ENCODE results near the gene CTAG1B. TPM values are rescaled to one million over a fixed set of nuclear protein-coding genes. Genes with fewer than 3 reads are reported as not detected.

CTAG1B gene
- polyA plus RNA-seq, 1 experiment, result not detected

DNA sequence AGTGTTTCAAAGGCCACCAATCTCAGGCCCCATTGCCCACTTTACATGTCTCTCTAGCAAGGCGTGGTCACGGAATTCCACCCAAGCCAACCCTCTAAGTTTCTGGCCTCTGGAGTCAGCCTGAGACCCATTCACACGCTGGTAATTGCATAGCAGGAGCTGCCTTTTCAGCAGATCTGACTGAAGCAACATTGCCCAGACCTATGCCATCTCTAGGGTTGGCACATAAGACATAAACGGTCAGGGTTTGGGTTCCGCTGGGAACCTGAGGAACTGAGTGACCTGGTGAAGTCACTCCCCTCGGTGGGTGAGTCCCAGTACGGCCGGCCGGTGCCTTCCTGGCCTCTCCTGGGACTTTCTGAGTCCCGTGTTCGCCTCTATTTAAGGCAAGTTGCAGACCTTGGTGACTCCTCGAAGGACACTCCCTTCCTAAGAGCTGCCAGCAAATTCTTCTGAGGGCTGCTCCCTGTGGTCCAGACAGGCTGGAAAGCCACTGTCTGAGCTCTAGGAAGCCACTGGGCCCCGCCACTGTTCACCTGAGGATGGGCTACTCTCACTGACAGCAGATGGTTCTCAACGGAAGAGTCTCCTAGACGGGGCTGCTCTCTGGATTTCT is 18.2 kb downstream of the CTAG1B start:
- POLR2A ChIA-PET, result no interaction called here
- no peak overlapping the region for H3K4me3 ChIP-seq (ENCODE audit: low read depth, low read length)
- no peak for TF ChIP-seq CTCF (IDR thresholded peaks at IDR 0.05; ENCODE audit: insufficient read depth, low read depth, low read length)
- H3K27me3 ChIP-seq (ENCODE audit: control insufficient read depth, insufficient read depth, low read length), result no peaks in the 10 kb centered on the region
- no peaks in the 10 kb centered on the region for H3K36me3 ChIP-seq (ENCODE audit: control insufficient read depth, insufficient read depth, low read length)
- CTCF ChIA-PET, result interaction anchor here (0.7 kb wide), 1 partner anchor 111 kb away, joined by 4 read pairs; no protein-coding TSS in a partner anchor
- DNase-seq (ENCODE audit: low read depth), result no peak

DNA sequence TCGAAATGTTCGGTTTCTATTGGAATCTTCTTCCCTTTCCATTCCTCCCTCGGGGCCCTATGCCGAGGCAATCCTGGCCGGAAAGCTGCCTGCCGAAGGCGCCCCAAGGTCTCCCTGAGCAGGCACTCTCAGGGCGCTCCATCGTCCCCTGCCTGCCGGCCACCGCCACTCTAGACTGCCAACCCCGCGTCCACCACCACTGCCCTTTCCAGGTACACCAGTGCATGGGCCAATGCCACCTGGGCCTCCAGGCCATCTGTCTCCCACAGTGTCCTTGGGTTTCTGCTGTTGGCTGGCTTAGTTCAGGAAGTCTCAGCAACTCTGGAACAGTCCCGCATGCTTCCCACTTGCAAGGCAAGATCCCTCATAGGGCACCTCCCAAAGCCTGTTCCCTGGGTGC is 19.6 kb downstream of the CTAG1B start:
- TF ChIP-seq CTCF (IDR thresholded peaks at IDR 0.05; ENCODE audit: insufficient read depth, low read depth, low read length), result no peak
- no peak for DNase-seq (ENCODE audit: low read depth)
- ChIA-PET CTCF (interaction anchor here (1.0 to 1.1 kb wide), 2 partner anchors 13 to 149 kb away, joined by 3 to 5 read pairs; no protein-coding TSS in a partner anchor), POLR2A (no interaction called here)
- no peak overlapping the region for H3K4me3 ChIP-seq (ENCODE audit: low read depth, low read length)
- H3K27me3 ChIP-seq (ENCODE audit: control insufficient read depth, insufficient read depth, low read length), result peaks cover 5% of the 10 kb centered on the region; the same call in 1 of the 2 replicates
- no peaks in the 10 kb centered on the region for H3K36me3 ChIP-seq (ENCODE audit: control insufficient read depth, insufficient read depth, low read length)

DNA sequence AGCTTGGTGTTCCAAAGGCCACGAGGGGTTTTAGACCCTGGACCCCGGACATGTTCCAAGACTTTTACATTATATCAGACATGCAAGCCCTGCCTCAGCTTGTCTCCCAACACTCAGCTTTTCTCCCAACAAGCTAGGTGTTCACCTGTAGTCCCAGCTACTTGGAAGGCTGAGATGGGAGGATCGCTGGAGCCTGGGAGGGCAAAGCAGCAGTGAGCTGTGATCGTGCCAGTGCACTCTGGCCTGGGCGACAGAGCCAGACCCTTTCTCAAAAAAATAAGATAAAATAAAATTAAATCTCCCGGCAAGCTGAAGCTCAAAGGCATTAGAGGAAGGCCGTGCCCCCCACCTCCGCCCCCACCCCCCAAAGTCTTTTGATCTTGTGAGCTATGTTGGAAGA is 20.4 kb downstream of the CTAG1B start:
- CTCF ChIA-PET, result interaction anchor here (1.2 kb wide), 1 partner anchor 150 kb away, joined by 4 read pairs; no protein-coding TSS in a partner anchor
- TF ChIP-seq CTCF (IDR thresholded peaks at IDR 0.05; ENCODE audit: insufficient read depth, low read depth, low read length), result no peak
- POLR2A ChIA-PET, result no interaction called here

DNA sequence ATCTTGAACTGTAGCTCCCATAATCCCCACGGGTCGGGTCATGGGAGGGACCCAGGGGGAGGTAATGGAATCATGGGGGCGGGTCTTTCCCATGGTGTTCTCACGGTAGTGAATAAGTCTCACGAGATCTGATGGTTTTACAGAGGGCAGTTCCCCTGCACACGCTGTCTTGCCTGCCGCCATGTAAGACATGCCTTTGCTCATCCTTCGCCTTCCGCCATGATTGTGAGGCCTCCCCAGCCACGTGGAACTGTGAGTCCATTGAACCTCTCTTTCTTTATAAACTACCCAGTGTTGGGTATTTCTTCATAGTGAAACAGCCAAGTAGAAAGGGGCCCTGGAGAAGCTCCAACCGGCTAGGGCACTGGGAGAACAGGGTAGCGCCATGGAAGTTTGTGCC is 21.9 kb downstream of the CTAG1B start:
- Histone ChIP-seq H3K27me3 (ENCODE audit: control insufficient read depth, insufficient read depth, low read length) (peaks cover 15% of the 10 kb centered on the region), H3K4me3 (ENCODE audit: low read depth, low read length) (no peak overlapping the region), H3K36me3 (ENCODE audit: control insufficient read depth, insufficient read depth, low read length) (no peaks in the 10 kb centered on the region)
- ChIA-PET POLR2A (no interaction called here), CTCF (no interaction called here)
- no peak for DNase-seq (ENCODE audit: low read depth)
- TF ChIP-seq CTCF (IDR thresholded peaks at IDR 0.05; ENCODE audit: insufficient read depth, low read depth, low read length), result no peak

More for the DNA sequence above, 20.4 kb downstream of the CTAG1B start:
- no peak for DNase-seq (ENCODE audit: low read depth)
- peaks cover 12% of the 10 kb centered on the region for H3K27me3 ChIP-seq (ENCODE audit: control insufficient read depth, insufficient read depth, low read length)
- no peaks in the 10 kb centered on the region for H3K36me3 ChIP-seq (ENCODE audit: control insufficient read depth, insufficient read depth, low read length)
- no peak overlapping the region for H3K4me3 ChIP-seq (ENCODE audit: low read depth, low read length)

DNA sequence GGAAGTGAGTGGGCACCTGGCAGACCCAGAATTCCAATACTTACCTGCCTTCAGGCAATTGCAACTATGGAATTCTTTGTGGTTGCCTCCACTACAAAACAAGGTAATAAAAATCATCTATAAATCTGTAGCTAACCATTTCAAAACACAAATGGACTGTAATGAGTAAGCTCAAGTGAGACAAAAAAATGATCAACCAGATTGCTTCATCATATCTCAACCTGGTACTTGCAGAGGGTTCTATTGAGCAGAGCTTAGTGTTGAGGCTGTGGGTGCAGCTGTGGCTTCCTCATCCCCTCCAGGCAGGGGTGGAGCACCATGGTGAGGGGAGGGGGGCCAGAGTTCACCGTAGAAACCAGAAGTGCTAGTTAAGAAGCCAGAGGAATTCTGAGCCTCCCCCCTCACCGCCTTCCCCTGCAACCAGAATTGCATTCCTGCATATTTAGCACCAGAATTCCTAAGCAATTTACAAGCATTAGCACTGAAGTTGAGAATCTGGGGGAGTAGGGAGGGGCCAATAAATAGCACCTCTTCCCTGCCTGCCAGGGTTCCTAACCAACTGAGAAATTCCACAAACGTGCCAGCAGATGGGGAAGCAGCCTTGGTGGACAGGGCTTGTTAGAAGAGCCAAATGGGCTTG is 22.7 kb downstream of the CTAG1B start:
- Histone ChIP-seq H3K27me3 (ENCODE audit: control insufficient read depth, insufficient read depth, low read length) (peaks cover 18% of the 10 kb centered on the region), H3K4me3 (ENCODE audit: low read depth, low read length) (no peak overlapping the region), H3K36me3 (ENCODE audit: control insufficient read depth, insufficient read depth, low read length) (no peaks in the 10 kb centered on the region)
- ChIA-PET CTCF (interaction anchor here (0.9 kb wide), 1 partner anchor 153 kb away, joined by 3 read pairs; no protein-coding TSS in a partner anchor), POLR2A (interaction anchor here (0.6 kb wide), 1 partner anchor 13 kb away, joined by 6 read pairs; no protein-coding TSS in a partner anchor)
- peak; percentile 61 for DNase-seq (ENCODE audit: low read depth)
- no peak for TF ChIP-seq CTCF (IDR thresholded peaks at IDR 0.05; ENCODE audit: insufficient read depth, low read depth, low read length)
